GM21423 (cell line): ENCODE results near the gene NR4A1.

Experiments used
- ATAC-seq: cut with Tn5 transposase; IDR thresholded peaks from one replicate; pipeline ENCODE4 v1.9.1; 2021; ENCODE audit warnings: mild to moderate bottlenecking, moderate library complexity; ENCODE audit not compliant: unreplicated experiment

Gene NR4A1

GRCh38 chr12:52074971-52075724, 23.9 kb downstream of the NR4A1 start:
- ATAC-seq: no peak

DNA sequence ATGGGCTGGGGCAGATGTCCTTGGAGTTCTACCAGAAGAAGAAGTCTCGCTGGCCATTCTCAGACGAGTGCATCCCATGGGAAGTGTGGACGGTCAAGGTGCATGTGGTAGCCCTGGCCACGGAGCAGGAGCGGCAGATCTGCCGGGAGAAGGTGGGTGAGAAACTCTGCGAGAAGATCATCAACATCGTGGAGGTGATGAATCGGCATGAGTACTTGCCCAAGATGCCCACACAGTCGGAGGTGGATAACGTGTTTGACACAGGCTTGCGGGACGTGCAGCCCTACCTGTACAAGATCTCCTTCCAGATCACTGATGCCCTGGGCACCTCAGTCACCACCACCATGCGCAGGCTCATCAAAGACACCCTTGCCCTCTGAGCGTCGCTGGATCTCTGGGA, 25.6 kb downstream of the NR4A1 start:
- no peak for ATAC-seq

GRCh38 chr12:52078276-52078675, 27.0 kb downstream of the NR4A1 start:
- no peak for ATAC-seq

DNA sequence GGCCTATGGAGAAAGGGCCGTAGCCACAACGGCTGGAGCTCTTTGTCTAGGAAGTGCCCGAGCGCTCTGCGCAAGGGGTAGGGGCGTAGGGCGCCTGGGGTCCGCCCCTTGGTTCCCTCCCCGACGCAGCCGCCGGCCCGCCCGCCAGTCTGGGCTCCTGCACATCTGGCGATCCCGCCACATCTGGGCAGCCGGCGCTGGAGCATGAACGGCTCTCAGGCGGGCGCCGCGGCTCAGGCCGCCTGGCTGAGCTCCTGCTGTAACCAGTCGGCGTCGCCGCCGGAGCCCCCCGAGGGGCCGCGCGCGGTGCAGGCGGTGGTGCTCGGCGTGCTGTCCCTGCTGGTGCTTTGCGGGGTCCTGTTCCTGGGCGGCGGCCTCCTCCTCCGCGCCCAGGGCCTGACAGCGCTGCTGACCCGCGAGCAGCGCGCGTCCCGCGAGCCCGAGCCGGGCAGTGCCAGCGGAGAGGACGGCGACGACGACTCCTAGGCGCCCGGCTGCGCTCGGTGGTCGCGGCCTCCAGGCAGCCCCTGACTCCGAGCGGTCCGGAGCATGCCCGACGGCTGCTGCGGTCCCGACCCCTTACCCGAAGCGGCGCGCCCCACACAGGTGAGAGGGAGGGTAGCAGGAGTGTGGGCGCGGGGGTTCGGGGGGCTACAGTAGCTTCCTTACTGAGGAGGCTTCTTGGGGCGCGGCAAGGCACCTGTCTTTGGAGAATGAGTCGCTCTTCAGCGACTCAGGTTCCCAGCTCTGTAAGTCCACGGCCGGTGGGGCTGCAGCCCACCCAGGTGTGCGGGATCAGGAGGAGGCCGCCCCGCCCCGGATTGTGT, 28.5 kb downstream of the NR4A1 start, which contains the start of gene SMIM41:
Gene SMIM41 (plus strand): TSS at position 129 of the 827 bp plus-strand sequence. CDS start 76 bp downstream, at position 205.
- no peak for ATAC-seq

DNA sequence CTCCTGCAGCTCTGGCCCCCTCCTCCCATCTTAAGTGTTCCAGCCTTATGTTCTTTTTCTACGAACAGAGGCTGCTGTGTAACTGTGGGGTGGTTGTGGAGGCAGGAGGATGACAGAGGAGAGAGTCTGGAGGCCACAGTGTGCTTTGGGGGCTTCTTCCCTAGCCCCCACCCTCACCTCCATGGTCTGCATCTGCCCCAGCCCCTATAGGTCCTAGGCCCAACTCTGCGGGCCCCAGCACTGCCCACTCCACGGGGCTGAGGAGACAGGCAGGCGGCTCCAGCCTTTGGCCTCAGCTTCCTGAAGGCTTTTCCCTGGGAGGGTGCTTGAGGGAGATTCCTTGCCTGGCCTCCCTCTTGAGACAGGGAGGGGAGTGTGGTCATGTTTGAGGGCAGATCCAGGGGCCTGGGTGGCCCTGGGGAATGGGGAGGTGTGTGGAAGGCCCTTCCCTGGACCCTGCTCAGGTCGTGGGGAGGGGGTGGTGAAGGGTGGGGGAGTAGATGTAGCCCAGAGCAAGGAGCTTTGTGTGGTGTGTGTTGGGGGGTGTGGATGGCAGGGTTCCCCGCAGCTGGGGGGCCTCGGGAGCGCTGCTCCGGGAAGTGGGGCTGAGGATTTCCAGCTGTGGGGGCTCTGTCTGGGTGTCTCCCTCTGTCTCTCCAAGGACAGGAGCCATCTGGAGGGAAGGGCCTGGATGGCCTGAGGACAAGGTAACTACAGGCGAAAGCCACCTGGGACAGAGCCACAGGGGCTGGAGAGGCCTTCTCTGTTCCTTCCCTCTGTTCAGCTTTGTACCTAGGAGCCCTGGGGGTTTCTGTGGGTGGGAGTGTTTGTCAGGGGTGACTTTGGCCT, 29.4 kb downstream of the NR4A1 start:
- ATAC-seq: no peak

- peak; percentile 78 for ATAC-seq
These were observed 30.1 kb downstream of the NR4A1 start for GRCh38 chr12:52081263-52081733.

DNA sequence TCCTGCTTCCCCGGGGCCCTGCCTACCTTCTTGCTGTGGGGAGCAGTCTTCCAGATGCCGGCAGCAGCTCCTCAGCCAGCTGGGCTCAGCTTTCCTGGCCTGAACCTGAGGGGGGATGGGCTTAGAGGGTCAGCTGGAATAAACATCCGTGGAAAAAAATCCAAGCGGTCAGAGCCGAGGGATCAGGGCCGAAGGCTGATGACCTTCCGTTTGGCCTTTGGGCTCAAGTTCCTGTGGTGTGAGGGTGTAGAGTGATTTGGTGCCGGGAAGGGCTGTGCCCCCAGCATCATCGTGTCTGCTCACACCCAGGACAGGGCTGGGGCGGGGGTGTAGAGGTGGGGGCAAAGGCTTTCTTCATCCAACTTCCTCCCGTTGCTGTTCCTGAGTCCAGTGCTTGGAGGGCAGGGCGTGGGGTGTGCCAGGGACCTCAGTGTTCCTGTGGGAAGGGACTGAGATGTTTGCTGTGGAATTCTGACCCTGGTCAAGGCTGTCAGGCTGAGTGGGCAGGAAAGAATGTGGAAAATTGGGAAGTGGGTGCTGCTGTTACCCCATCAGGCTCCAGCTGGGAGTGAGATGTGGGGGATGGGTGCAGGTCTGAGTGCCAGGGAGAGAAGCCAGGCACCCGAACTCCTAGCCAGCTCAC, 30.9 kb downstream of the NR4A1 start:
- no peak for ATAC-seq

DNA sequence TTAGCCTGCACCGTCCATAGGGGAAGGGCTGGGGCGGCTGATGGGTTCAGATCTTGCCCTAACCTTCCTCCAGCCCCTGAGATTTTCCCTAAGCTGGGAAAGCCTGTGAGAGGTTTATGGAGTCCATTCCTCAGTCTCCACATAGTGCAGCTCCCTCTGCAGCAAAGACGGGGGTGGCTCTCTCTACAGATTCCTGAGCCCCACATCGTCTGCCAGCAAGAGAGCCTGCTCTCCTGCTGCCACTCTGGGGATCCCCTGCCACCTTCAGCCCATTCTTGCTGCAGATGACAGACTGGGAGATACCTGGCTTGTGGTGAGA, 31.4 kb downstream of the NR4A1 start:
- ATAC-seq: no peak

DNA sequence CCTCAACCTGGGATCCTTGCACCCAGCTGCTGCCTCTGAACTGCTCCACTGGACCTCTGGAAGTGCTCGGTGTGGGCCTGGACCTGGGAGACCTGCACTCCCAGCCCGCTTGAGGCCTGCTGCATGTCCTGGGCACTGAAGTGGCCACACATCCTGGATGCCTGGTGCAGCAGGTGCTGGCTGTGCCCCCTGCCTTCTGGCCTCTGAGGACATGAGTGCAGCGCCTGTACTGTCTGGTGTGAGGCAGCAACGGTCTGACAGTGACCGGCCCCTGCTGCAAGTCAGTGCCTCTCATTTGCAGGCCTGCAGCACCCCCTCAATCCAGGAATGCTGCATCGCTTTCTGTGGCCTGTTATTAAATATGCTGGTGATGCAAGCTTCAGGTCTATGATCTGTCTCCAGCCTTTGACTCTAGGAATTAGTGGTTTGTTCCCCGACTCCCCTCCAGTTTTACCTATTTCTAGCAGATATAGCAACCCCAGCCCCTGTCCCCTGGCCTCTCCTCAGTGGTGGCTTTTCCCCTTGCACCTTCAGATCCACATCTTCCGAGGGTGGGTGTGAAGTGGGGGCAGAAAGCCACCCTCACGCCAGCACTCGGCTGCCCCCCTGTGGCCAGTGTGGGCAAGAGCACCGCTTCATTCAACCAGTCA, 31.9 kb downstream of the NR4A1 start:
- peak; percentile 36 for ATAC-seq

DNA sequence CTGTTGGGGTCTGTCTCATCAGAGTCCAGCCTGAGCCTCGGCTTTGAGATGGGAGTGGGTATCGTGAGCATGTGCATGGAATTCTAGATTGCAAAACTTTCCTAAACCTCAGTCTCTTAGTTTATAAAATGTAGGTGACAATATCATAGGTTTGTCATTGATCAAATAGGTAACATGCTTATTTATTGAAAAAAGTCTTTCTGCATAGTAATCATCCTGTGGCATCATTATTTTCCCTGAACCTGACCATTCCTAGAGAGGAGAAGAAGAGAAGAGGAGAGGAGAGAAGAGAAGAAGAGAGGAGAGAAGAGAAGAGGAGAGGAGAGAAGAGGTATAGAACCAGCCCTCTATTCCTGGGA, 32.4 kb downstream of the NR4A1 start:
- no peak for ATAC-seq

- no peak for ATAC-seq
These were observed 33.4 kb downstream of the NR4A1 start for GRCh38 chr12:52084491-52085231.

DNA sequence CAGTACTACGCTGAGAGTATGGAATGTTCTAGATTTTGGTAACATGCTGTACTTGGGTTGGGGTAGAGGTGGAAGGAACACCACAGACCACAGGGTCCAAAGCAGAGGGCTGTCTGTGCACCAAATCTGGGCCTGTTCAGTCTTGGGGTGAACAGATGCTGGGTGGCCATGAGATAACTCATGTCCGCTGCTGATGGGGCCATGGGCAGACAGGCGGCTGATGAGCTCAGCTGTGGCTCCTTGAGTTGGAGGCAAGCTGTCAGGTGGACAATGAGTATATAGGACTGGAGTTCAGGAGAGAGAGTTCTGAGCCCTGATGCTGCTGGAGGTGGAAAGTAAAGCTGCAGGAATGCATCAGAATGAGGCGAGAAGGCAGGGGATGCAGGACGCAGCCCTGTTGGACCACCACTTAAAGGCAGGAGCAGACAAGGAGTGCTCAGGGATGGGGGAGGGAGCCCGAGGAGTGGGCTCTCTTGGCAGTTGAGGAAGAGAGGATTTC, 34.5 kb downstream of the NR4A1 start:
- no peak for ATAC-seq

- no peak for ATAC-seq
These were observed 35.1 kb downstream of the NR4A1 start for GRCh38 chr12:52086366-52086765.

DNA sequence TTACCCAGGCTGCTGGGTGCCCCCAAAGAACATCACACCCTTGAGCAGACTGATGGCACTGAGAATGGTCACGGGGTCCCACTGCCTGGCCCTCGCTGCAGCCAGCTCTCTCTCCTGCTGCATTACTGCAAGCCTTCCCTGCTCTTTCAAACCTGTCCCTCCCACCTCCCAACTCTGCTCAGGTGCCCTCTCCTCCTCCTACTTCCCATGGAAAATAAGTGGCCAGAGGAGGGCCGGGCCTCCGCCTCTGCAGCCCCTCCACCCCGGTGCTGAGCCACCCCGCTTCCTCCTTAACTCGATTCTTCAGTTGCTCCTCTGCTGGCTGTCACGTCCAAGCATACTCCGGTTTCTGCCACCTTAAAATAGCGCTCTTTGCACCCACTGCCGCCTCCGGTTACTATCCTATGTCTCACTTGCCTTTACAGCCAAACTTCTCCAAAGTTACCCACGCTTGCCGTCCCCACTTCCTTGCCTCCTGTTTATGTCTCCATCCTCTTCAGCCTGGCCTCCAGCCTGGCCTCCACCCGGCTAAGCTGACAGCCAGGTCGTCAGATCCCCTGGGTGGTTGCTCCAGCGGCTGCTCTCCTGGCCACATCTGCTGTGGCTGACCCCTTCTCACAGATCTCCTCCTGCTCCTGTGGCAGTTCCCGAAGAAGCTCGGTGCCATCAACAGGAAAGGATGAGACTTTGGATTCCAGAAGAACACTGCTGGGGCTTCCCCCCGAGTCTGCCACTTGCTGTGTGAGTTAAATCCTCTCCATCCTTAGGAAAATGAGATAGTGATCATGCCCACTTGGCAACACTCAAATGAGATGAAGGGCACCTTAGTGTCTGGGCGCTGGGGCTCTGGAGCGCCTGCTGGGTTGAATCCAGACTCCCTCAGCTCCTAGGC, 35.9 kb downstream of the NR4A1 start:
- ATAC-seq: no peak

DNA sequence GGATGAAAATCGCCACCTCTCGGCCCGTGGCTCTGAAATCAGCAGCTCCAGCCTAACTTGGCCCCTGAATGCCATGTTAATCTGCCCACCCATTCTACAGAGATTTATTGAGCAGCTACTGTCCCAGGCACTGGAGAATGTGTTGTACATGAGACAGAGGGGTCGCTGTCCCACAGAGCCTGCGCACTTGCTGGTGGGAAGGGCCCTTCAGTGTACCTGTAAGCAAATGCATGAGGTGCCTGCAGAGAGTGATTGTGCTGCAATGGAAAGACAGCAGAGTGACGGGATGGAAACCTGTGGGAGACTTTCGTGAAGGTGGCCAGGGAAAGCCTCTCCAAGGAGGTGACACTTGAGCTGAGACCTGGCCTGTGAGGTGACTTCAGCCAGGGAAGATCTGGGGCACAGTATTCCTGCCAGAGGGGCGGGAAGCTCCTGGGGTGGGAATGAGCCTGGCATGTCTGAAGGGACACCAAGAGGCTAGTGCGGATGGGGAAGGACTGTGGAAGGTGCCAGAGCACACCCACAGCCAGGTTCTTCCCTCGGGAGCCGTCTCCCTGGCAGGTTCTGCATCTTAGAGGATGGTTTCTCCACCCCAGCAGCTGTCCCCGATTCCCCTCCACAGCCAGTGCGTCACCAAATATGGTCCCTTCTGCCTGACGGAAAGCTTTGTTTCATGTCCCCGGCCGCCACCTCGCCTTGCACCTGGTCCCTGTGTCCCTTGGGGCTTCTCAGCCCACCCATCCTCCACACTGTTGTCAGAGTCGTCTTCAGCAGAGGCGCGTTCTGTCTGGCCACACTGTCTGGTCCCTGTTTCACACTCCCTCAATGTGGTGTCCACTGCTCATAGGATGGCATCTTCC, 36.9 kb downstream of the NR4A1 start:
- ATAC-seq: peak; percentile 82

- ATAC-seq: no peak
These were observed 38.2 kb downstream of the NR4A1 start for GRCh38 chr12:52089491-52089890.

GRCh38 chr12:52090291-52090690, 39.0 kb downstream of the NR4A1 start:
- no peak for ATAC-seq
